Thoracic aorta endothelial cell (primary cell): ENCODE measurements around the gene CCSER1. TPM values are rescaled to one million over a fixed set of nuclear protein-coding genes. Genes with fewer than 3 reads are reported as not detected.
A peak's percentile ranks its signal among the peaks of the same experiment; 100 is the strongest.

Experiments used
- small RNA-seq: library from RNA; depleted of rRNA; stranded (forward); fragments of <200 nt; gene quantifications from one replicate; pipeline ENCODE3, GENCODE V24; 2012
- total RNA-seq: library from RNA; depleted of rRNA; stranded (reverse); fragments of >200 nt; gene quantifications from 2 replicates; pipeline ENCODE4 v1.2.3, GENCODE V29; 2012

CCSER1 gene
- total RNA-seq: 1.6 and 2.2 TPM in 2 replicates

DNA sequence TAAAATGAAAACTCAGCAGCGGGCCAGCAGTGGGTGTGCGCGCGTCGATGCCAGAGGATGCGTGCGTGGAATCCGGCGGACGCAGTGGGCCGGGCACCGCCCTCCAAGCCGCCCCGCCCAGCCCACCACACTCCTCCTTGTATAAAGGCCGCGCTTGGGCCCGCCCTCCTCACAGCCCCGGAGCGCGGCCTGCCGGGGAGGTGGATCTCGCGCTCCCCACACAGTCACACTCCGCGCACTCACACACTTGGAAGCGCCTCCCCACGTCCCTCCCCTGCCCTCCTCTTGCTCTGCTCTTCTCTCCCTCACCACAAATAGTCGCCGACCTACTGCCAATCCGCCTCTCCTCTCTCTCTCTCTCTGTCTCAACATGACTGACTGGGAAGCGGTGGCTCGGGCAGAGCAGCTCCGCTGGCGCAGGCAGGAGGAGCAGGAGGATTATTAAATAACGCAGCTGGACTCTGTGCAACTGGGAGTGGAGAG is at the start of gene CCSER1:
CCSER1 (plus strand) TSS at position 172 of the 483 bp plus-strand sequence.

Small RNAs within 50 kb of the gene (small RNA-seq; reads per million reads assigned to genes)
- not detected for gene AC093729.1
- gene TMSB4XP8: 1.1 reads per million, percentile 21 among the genes with 10 or more reads in this experiment

Other genes starting within 250 kb of the CCSER1 start
- 891 and 1,074 TPM in 2 replicates for gene MMRN1, start 232.5 kb upstream of the CCSER1 start, total RNA-seq